ENCODE results near the gene SREK1. TPM values are rescaled to one million over a fixed set of nuclear protein-coding genes. Genes with fewer than 3 reads are reported as not detected.

Gene SREK1
- total RNA-seq, 4 donors from 2014 or later, result 63.0 to 118 (median 102) TPM

DNA sequence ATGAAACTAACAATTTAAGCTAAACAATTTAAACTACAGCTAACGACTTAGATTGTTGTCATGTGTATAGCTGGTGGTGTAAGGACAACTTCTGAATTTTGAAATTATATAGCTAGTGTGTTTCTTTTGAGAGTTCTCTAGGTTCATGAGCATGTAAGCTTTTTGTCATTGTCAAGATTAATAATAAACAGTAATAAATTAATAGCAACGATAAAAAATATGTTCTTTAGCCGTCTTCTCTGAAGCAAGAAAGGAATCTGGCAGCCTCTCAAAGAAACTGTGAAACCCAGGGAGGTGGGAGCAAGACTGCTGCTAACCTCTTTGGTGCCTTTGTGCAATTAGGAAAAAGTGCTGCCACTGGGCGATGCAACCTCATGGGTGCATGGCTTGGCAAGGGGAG is 59.4 kb downstream of the SREK1 start:
- no peaks in the 10 kb centered on the region for H3K4me1 ChIP-seq
- no peak overlapping the region for H3K27ac ChIP-seq
- no peaks in the 10 kb centered on the region for H3K9me3 ChIP-seq
- H3K4me3 ChIP-seq, result no peak overlapping the region
- peaks cover 0 to 5% (median 0%) of the 10 kb centered on the region in 3 donors for H3K36me3 ChIP-seq
- WGBS, 2 donors, result 71 to 72% methylated on average over 4 of the region's 4 CpGs
- TF ChIP-seq EP300 (IDR thresholded peaks at IDR 0.05) (no peak), POLR2A (IDR thresholded peaks at IDR 0.05) (no peak)
- TF ChIP-seq, protein P1, sequence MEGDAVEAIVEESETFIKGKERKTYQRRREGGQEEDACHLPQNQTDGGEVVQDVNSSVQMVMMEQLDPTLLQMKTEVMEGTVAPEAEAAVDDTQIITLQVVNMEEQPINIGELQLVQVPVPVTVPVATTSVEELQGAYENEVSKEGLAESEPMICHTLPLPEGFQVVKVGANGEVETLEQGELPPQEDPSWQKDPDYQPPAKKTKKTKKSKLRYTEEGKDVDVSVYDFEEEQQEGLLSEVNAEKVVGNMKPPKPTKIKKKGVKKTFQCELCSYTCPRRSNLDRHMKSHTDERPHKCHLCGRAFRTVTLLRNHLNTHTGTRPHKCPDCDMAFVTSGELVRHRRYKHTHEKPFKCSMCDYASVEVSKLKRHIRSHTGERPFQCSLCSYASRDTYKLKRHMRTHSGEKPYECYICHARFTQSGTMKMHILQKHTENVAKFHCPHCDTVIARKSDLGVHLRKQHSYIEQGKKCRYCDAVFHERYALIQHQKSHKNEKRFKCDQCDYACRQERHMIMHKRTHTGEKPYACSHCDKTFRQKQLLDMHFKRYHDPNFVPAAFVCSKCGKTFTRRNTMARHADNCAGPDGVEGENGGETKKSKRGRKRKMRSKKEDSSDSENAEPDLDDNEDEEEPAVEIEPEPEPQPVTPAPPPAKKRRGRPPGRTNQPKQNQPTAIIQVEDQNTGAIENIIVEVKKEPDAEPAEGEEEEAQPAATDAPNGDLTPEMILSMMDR (IDR thresholded peaks at IDR 0.05), result no peak
- H3K27me3 ChIP-seq, result no peaks in the 10 kb centered on the region
- no peak for DNase-seq (ENCODE audit: low spot score in 2 of 2)

DNA sequence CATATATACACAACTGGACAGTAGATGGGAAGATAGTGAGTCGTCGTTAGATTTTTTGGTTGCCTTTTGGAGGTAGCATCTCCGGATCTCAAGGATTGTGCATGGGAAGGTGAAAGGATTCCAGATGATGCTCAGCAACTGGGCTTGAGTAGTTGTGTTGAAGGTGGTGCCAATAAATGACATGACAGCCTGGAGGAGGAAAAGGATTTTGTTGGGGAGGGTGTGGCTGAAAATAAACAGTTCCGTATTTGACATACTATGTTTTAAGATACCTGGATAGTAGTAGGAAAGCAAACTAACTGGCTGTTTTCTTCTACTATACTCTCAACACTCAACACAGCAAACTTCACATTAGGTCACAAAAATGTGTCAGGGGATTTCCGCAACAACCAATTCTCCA is 62.4 kb downstream of the SREK1 start:
- Histone ChIP-seq H3K9me3 (no peaks in the 10 kb centered on the region), H3K36me3 (peaks cover 0 to 4% (median 0%) of the 10 kb centered on the region in 3 donors), H3K4me3 (no peak overlapping the region), H3K27me3 (no peaks in the 10 kb centered on the region), H3K27ac (no peak overlapping the region), H3K4me1 (no peaks in the 10 kb centered on the region)
- 97 to 99% methylated on average over 5 of the region's 5 CpGs for WGBS, 2 donors
- no peak for DNase-seq (ENCODE audit: low spot score in 2 of 2)
- TF ChIP-seq, protein P1 (IDR thresholded peaks at IDR 0.05), result no peak
- no peak for TF ChIP-seq POLR2A (IDR thresholded peaks at IDR 0.05)
- TF ChIP-seq EP300 (IDR thresholded peaks at IDR 0.05), result no peak

DNA sequence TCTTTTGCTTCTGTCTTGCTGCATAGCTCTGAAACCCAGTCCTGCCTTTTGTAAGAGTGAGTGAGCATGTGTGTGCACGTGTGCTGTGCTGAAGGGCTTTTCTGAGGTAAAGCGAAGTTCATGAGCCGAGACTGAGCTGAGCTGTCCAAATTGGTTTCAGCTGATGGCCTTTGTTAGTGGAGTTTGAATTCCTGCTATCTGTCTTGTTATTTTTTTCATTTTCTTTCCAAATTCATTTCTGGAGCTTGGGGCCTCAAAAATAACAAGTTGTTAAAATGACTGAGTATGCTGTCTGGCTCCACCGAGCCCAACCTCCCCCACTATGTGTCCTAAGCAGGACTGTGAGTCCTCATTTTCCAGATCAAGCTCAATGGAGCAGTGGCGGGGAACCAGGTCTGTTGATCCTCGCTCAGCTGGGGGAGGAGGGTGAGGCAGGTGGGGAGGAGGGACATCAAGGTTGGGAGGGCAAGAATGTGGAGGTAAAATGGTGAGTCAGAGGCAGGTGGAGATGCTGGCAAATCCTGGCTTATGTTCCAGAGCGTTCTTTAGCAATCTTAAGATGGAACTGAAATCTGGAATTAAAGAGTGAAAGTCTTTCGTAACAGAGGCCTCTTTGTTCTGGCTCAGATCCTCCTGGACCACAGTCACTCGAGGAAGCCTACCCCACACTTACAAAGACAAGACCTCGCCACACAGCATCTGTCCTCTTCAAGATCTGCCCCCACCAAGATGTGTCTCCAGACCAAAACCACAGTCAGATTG is 63.9 kb downstream of the SREK1 start:
- no peak for TF ChIP-seq POLR2A (IDR thresholded peaks at IDR 0.05)
- peaks cover 0 to 4% (median 0%) of the 10 kb centered on the region in 3 donors for H3K36me3 ChIP-seq
- H3K27ac ChIP-seq, result peak overlapping the region in 1 of 4 donors; percentile 36
- no peak overlapping the region for H3K4me3 ChIP-seq
- H3K27me3 ChIP-seq, result no peaks in the 10 kb centered on the region
- no peaks in the 10 kb centered on the region for H3K4me1 ChIP-seq
- DNase-seq (ENCODE audit: low spot score in 2 of 2), result no peak
- H3K9me3 ChIP-seq, result no peaks in the 10 kb centered on the region
- 54 to 58% methylated on average over 10 of the region's 10 CpGs for WGBS, 2 donors

DNA sequence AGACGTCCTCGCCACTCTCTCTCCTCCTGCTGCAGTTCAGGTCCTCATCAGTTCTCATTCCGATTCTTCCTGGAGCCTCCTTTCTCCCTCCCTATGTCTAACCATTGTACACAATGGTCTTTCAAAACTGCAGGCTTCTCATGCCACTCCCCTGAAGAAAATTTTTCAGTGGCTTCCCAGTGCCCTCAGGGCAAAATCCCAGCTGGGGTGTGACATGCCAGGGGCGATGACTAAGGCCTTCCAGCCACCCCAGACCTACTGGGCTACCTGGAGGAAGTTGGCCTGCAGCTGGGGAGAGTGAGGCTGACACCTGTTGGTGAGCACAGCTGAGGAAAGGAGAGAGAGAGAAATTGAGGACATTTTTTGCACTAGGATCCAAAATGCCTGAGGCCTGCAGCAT is 65.2 kb downstream of the SREK1 start:
- H3K36me3 ChIP-seq, result peaks cover 0 to 4% (median 0%) of the 10 kb centered on the region in 3 donors
- no peaks in the 10 kb centered on the region for H3K4me1 ChIP-seq
- no peaks in the 10 kb centered on the region for H3K27me3 ChIP-seq
- TF ChIP-seq, protein P1 (IDR thresholded peaks at IDR 0.05), result no peak
- no peak for TF ChIP-seq POLR2A (IDR thresholded peaks at IDR 0.05)
- no peak for TF ChIP-seq EP300 (IDR thresholded peaks at IDR 0.05)
- no peak overlapping the region for H3K27ac ChIP-seq
- no peaks in the 10 kb centered on the region for H3K9me3 ChIP-seq
- H3K4me3 ChIP-seq, result no peak overlapping the region
- 79 to 81% methylated on average over 4 of the region's 4 CpGs for WGBS, 2 donors
- DNase-seq (ENCODE audit: low spot score in 2 of 2), result no peak

DNA sequence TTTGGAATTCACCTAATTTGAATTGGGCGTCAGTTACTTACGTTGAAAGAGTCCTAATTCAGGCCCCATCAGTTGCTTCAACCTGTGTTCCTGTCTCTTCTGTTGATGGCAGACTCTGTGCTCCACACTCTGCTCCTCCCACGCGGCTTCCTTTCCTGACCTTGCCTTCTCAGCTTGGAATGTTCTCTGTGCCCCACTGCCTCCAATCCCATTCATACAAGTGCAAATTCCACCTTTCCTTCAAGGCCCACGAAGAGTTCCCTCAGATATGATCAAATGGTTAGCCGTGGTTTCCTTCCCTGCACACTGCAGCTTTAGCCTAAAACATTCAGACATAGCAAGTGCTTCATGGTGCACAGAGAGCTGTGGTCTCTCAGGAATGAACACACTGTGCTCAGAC is 65.7 kb downstream of the SREK1 start:
- Histone ChIP-seq H3K36me3 (peaks cover 0 to 4% (median 0%) of the 10 kb centered on the region in 3 donors), H3K27ac (no peak overlapping the region), H3K4me3 (no peak overlapping the region), H3K27me3 (no peaks in the 10 kb centered on the region), H3K4me1 (no peaks in the 10 kb centered on the region), H3K9me3 (no peaks in the 10 kb centered on the region)
- WGBS, 2 donors, result 71 to 75% methylated on average over 6 of the region's 6 CpGs
- no peak for TF ChIP-seq POLR2A (IDR thresholded peaks at IDR 0.05)
- TF ChIP-seq, protein P1 (IDR thresholded peaks at IDR 0.05), result no peak
- no peak for TF ChIP-seq EP300 (IDR thresholded peaks at IDR 0.05)
- no peak for DNase-seq (ENCODE audit: low spot score in 2 of 2)

Measured in tibial nerve (tissue), 4 donors.